ENCODE results near the gene SLC25A39.

DNA sequence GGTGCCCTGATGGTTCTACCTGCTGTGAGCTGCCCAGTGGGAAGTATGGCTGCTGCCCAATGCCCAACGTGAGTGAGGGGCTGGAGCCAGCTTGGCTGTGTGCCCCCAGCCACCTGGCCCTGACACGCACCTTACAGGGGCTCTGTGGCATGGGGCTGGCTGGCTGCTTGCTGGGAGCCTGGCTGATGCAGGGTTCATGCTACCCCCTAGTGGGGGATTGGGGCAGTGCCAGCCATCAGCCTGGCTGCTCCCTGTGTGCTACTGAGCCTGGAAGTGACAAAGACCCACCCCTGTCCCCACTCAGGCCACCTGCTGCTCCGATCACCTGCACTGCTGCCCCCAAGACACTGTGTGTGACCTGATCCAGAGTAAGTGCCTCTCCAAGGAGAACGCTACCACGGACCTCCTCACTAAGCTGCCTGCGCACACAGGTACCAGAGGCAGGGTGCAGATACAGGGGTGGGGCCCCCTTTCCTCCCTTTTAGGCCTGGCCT lies 26.2 kb upstream of the SLC25A39 start:
- TF ChIP-seq GATA2 (CRISPR knock-in tag; IDR thresholded peaks at IDR 0.05), result no peak
- TF ChIP-seq GABPA (IDR thresholded peaks at IDR 0.05; ENCODE audit: low read depth), result no peak
- TF ChIP-seq RXRA (IDR thresholded peaks at IDR 0.05; ENCODE audit: borderline replicate concordance, low read depth), result no peak
- TF ChIP-seq, protein P1, sequence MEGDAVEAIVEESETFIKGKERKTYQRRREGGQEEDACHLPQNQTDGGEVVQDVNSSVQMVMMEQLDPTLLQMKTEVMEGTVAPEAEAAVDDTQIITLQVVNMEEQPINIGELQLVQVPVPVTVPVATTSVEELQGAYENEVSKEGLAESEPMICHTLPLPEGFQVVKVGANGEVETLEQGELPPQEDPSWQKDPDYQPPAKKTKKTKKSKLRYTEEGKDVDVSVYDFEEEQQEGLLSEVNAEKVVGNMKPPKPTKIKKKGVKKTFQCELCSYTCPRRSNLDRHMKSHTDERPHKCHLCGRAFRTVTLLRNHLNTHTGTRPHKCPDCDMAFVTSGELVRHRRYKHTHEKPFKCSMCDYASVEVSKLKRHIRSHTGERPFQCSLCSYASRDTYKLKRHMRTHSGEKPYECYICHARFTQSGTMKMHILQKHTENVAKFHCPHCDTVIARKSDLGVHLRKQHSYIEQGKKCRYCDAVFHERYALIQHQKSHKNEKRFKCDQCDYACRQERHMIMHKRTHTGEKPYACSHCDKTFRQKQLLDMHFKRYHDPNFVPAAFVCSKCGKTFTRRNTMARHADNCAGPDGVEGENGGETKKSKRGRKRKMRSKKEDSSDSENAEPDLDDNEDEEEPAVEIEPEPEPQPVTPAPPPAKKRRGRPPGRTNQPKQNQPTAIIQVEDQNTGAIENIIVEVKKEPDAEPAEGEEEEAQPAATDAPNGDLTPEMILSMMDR (IDR thresholded peaks at IDR 0.05), result peak; percentile 74
- no peak for TF ChIP-seq EP300 (IDR thresholded peaks at IDR 0.05; ENCODE audit: borderline replicate concordance in 1 of 2, low read depth in 1 of 2, low read length in 1 of 2)
- TF ChIP-seq TAF1 (IDR thresholded peaks at IDR 0.05; ENCODE audit: borderline replicate concordance, low read depth, low read length), result no peak
- no peak for TF ChIP-seq EZH2phosphoT487 (IDR thresholded peaks at IDR 0.05; ENCODE audit: borderline replicate concordance, low read depth)
- TF ChIP-seq SMC3 (IDR thresholded peaks at IDR 0.05; ENCODE audit: low read depth, low read length), result peak; percentile 64
- TF ChIP-seq ELF1 (IDR thresholded peaks at IDR 0.05), result no peak
- no peak for TF ChIP-seq JUND (IDR thresholded peaks at IDR 0.05)
- TF ChIP-seq TCF12 (IDR thresholded peaks at IDR 0.05), result no peak
- TF ChIP-seq POLR2AphosphoS5 (IDR thresholded peaks at IDR 0.05; ENCODE audit: low read depth, low read length), result no peak

All from SK-N-SH (cell line).